Epithelial cell of proximal tubule (primary cell): ENCODE measurements around the gene CLEC16A. TPM values are rescaled to one million over a fixed set of nuclear protein-coding genes. Genes with fewer than 3 reads are reported as not detected.

Source experiments
- DNase-seq: peaks from one replicate; pipeline ENCODE4 v3.0.0-alpha.2; 2011; ENCODE audit warnings: low read depth
- H3K4me3 ChIP-seq: 2 replicates; pipeline ENCODE4 v1.5.1; 2011; ENCODE audit warnings: low read depth, mild to moderate bottlenecking, low read length
- CTCF ChIP-seq: conservative IDR thresholded peaks from 2 replicates; pipeline ENCODE4 v1.5.1; 2012; ENCODE audit warnings: low read depth, mild to moderate bottlenecking, low read length
- total RNA-seq: library from RNA; depleted of rRNA; stranded (reverse); fragments of >200 nt; gene quantifications from 2 replicates; pipeline ENCODE4 v1.2.3, GENCODE V29; 2015

CLEC16A gene
- total RNA-seq, 1 donor from 2014 or later, result 15.6 TPM

GRCh38 chr16:11066261-11066870, 122.0 kb downstream of the CLEC16A start:
- TF ChIP-seq CTCF, result no peak

GRCh38 chr16:11067266-11067665, 122.9 kb downstream of the CLEC16A start:
- no peak for DNase-seq
- TF ChIP-seq CTCF, result no peak
- H3K4me3 ChIP-seq, result no peak overlapping the region

More at GRCh38 chr16:11066261-11066870, 122.0 kb downstream of the CLEC16A start:
- H3K4me3 ChIP-seq, result no peak overlapping the region
- DNase-seq, result no peak

- no peak for DNase-seq
- TF ChIP-seq CTCF, result no peak
- H3K4me3 ChIP-seq, result no peak overlapping the region
Observed at GRCh38 chr16:11067697-11068141, 123.4 kb downstream of the CLEC16A start.

GRCh38 chr16:11071829-11072228, 127.5 kb downstream of the CLEC16A start:
- no peak overlapping the region for H3K4me3 ChIP-seq
- no peak for TF ChIP-seq CTCF
- no peak for DNase-seq

- no peak for DNase-seq
- no peak for TF ChIP-seq CTCF
- no peak overlapping the region for H3K4me3 ChIP-seq
Observed at GRCh38 chr16:11072420-11073153, 128.2 kb downstream of the CLEC16A start.

GRCh38 chr16:11073407-11073999, 129.1 kb downstream of the CLEC16A start:
- DNase-seq, result no peak
- no peak for TF ChIP-seq CTCF
- H3K4me3 ChIP-seq, result no peak overlapping the region
